Endothelial cell (in vitro differentiated cells): ENCODE measurements around the gene SEC31A. TPM values are rescaled to one million over a fixed set of nuclear protein-coding genes. Genes with fewer than 3 reads are reported as not detected.
A peak's percentile ranks its signal among the peaks of the same experiment; 100 is the strongest.
"Not testable (repeated sequence)": the region's sequence is repeated elsewhere in the genome, so short reads cannot be mapped to it uniquely, and the experiment has no call there.

Source experiments
- DNase-seq: peaks from one replicate; pipeline ENCODE4 v3.0.0; 2021; ENCODE audit warnings: low spot score
- H3K27ac Mint-ChIP-seq: one replicate; pipeline ENCODE4 v1.8.0; 2021; ENCODE audit warnings: mixed read lengths, inconsistent platforms; ENCODE audit not compliant: unreplicated experiment
- H3K27me3 Mint-ChIP-seq: one replicate; pipeline ENCODE4 v1.8.0; 2021; ENCODE audit warnings: mild to moderate bottlenecking, moderate library complexity, mixed read lengths, inconsistent platforms; ENCODE audit not compliant: unreplicated experiment
- H3K36me3 Mint-ChIP-seq: one replicate; pipeline ENCODE4 v1.8.0; 2021; ENCODE audit warnings: mild to moderate bottlenecking, low read depth, mixed read lengths, inconsistent platforms; ENCODE audit not compliant: unreplicated experiment
- H3K4me1 Mint-ChIP-seq: one replicate; pipeline ENCODE4 v1.8.0; 2021; ENCODE audit warnings: mild to moderate bottlenecking, mixed read lengths, inconsistent platforms; ENCODE audit not compliant: unreplicated experiment
- H3K4me3 Mint-ChIP-seq: one replicate; pipeline ENCODE4 v1.8.0; 2021; ENCODE audit warnings: mild to moderate bottlenecking, mixed read lengths, inconsistent platforms; ENCODE audit not compliant: unreplicated experiment
- H3K9me3 Mint-ChIP-seq: one replicate; pipeline ENCODE4 v1.8.0; 2021; ENCODE audit warnings: mixed read lengths, inconsistent platforms; ENCODE audit not compliant: unreplicated experiment
- total RNA-seq: library from RNA; stranded (reverse); fragmentation: NEBNext Ultra II Directional; extraction: Animal tissue kit (Norgen Biotek cat#: 25700); gene quantifications from one replicate; pipeline ENCODE4 v1.2.1, GENCODE V29; 2021; ENCODE audit not compliant: unreplicated experiment
- TF ChIP-seq, protein P1 (sequence below): fragments of 200-600 bp; sonication (generic); IDR thresholded peaks from one replicate; pipeline ENCODE4 v1.5.0; 2021; ENCODE audit warnings: antibody characterized with exemption; ENCODE audit not compliant: unreplicated experiment

Gene SEC31A
- total RNA-seq, 1 donor from 2014 or later: 172 TPM

GRCh38 chr4:82885410-82885809 lies 5.5 kb downstream of the SEC31A start:
- Mint-ChIP-seq H3K27me3 (no peaks in the 10 kb centered on the region), H3K9me3 (no peaks in the 10 kb centered on the region), H3K36me3 (no peaks in the 10 kb centered on the region), H3K27ac (no peak overlapping the region), H3K4me3 (no peak overlapping the region), H3K4me1 (peaks cover 6% of the 10 kb centered on the region)
- TF ChIP-seq, protein P1, sequence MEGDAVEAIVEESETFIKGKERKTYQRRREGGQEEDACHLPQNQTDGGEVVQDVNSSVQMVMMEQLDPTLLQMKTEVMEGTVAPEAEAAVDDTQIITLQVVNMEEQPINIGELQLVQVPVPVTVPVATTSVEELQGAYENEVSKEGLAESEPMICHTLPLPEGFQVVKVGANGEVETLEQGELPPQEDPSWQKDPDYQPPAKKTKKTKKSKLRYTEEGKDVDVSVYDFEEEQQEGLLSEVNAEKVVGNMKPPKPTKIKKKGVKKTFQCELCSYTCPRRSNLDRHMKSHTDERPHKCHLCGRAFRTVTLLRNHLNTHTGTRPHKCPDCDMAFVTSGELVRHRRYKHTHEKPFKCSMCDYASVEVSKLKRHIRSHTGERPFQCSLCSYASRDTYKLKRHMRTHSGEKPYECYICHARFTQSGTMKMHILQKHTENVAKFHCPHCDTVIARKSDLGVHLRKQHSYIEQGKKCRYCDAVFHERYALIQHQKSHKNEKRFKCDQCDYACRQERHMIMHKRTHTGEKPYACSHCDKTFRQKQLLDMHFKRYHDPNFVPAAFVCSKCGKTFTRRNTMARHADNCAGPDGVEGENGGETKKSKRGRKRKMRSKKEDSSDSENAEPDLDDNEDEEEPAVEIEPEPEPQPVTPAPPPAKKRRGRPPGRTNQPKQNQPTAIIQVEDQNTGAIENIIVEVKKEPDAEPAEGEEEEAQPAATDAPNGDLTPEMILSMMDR: no peak
- no peak for DNase-seq

DNA sequence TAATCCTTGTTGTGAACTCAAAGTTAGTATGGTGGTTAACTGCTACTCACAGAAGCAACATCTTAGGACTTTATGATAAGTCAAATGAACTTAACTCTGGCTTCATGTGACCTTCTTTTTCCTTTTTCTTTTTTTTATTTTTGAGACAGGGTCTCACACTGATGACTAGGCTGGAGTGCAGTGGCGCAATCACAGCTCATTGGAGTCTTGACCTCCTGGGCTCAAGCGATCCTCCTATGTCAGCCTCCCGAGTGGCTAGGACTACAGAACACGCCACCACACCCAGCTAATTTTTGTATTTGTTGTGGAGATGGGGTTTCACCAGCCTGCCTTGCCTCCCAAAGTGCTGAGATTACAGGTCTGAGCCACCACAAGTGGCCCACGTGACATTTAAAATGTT lies 22.4 kb downstream of the SEC31A start:
- H3K36me3 Mint-ChIP-seq: peaks cover 36% of the 10 kb centered on the region
- no peak for DNase-seq
- TF ChIP-seq, protein P1: no peak
- no peak overlapping the region for H3K27ac Mint-ChIP-seq
- H3K4me3 Mint-ChIP-seq: no peak overlapping the region
- H3K4me1 Mint-ChIP-seq: peaks cover 22% of the 10 kb centered on the region
- no peaks in the 10 kb centered on the region for H3K9me3 Mint-ChIP-seq
- no peaks in the 10 kb centered on the region for H3K27me3 Mint-ChIP-seq

GRCh38 chr4:82866706-82867385 lies 24.1 kb downstream of the SEC31A start:
- Mint-ChIP-seq H3K9me3 (no peaks in the 10 kb centered on the region), H3K4me3 (peak overlapping the region; percentile 47), H3K4me1 (peaks cover 22% of the 10 kb centered on the region), H3K36me3 (peaks cover 43% of the 10 kb centered on the region), H3K27ac (peak overlapping the region; percentile 92), H3K27me3 (no peaks in the 10 kb centered on the region)
- no peak for DNase-seq
- TF ChIP-seq, protein P1: no peak

DNA sequence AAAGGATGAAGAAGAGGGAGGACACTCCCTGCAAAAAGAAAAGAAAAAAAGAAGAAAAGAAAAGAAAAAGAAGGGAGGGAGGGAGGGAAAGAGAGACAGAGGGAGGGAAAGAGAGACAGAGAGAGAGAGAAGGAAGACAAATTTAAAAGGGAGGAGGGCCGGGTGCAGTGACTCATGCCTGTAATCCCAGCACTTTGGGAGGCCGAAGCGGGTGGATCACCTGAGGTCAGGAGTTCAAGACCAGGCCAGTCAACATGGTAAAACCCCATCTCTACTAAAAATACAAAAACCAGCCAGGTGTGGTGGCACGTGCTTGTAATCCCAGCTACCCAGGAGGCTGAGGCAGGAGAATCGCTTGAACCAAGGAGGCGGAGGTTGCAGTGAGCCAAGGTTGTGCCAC lies 24.9 kb downstream of the SEC31A start:
- not testable (repeated sequence) for H3K27me3 Mint-ChIP-seq, H3K9me3 Mint-ChIP-seq, DNase-seq, H3K4me3 Mint-ChIP-seq
- H3K36me3 Mint-ChIP-seq: peaks cover 47% of the 10 kb centered on the region
- H3K4me1 Mint-ChIP-seq: peaks cover 22% of the 10 kb centered on the region
- H3K27ac Mint-ChIP-seq: peak overlapping the region; percentile 97

GRCh38 chr4:82865592-82865991 lies 25.4 kb downstream of the SEC31A start:
- Mint-ChIP-seq H3K36me3 (peaks cover 43% of the 10 kb centered on the region), H3K4me3 (peak overlapping the region; percentile 34), H3K27ac (peak overlapping the region; percentile 97), H3K4me1 (peaks cover 22% of the 10 kb centered on the region), H3K27me3 (no peaks in the 10 kb centered on the region), H3K9me3 (no peaks in the 10 kb centered on the region)
- no peak for DNase-seq
- TF ChIP-seq, protein P1: no peak
